Sigmoid colon (tissue), 7 donors: ENCODE measurements around the gene RNF224. TPM values are rescaled to one million over a fixed set of nuclear protein-coding genes. Genes with fewer than 3 reads are reported as not detected.

Experiments
- DNase-seq: peaks from one replicate; pipeline ENCODE4 v3.0.0-alpha.2; 2019
- H3K27ac ChIP-seq, 4 donors: fragments of 200-600 bp; sonication (generic); one replicate each; pipeline ENCODE4 v1.5.1; 2016 to 2019; ENCODE audit warnings: mild to moderate bottlenecking in 1 of 4
- H3K27me3 ChIP-seq, 3 donors: fragments of 200-600 bp; sonication (generic); one replicate each; pipeline ENCODE4 v1.5.1; 2019; ENCODE audit warnings: mild to moderate bottlenecking in 1 of 3
- H3K36me3 ChIP-seq, 4 donors: fragments of 200-600 bp; sonication (generic); one replicate each; pipeline ENCODE4 v1.5.1; 2016 to 2019
- H3K4me1 ChIP-seq, 4 donors: fragments of 200-600 bp; sonication (generic); one replicate each; pipeline ENCODE4 v1.5.1; 2017 to 2019
- H3K4me3 ChIP-seq, 4 donors: fragments of 200-600 bp; sonication (generic); one replicate each; pipeline ENCODE4 v1.5.1; 2017 to 2019; ENCODE audit warnings: mild to moderate bottlenecking in 2 of 4, moderate library complexity in 1 of 4
- H3K9me3 ChIP-seq, 4 donors: fragments of 200-600 bp in 3 of 4; sonication (generic) in 3 of 4; one replicate each; pipeline versions ENCODE4 v1.5.1 to v1.6.1; 2013 to 2019
- CTCF ChIP-seq, 4 experiments: fragments of 450-650 bp in 3 of 4; fragments of 200-600 bp in 1 of 4; IDR thresholded peaks; one replicate each; pipeline ENCODE4 v1.5.1; 2016 to 2019; ENCODE audit warnings: antibody characterized with exemption in 4 of 4, mild to moderate bottlenecking in 3 of 4, moderate library complexity in 2 of 4
- EP300 ChIP-seq, 4 donors: sonication (generic); formaldehyde crosslinking; IDR thresholded peaks; one replicate each; pipeline ENCODE4 v1.6.1; 2017; ENCODE audit warnings: antibody characterized with exemption in 4 of 4
- POLR2A ChIP-seq, 2 donors: fragments of 450-650 bp; IDR thresholded peaks; one replicate each; pipeline ENCODE4 v1.6.1; 2016; ENCODE audit warnings: antibody characterized with exemption in 2 of 2, mild to moderate bottlenecking in 2 of 2, moderate library complexity in 2 of 2
- POLR2AphosphoS5 ChIP-seq, 4 donors: sonication (generic); formaldehyde crosslinking; IDR thresholded peaks; one replicate each; pipeline ENCODE4 v1.6.1; 2017; ENCODE audit warnings: antibody characterized with exemption in 4 of 4
- WGBS, 2 donors: extraction: QIAGEN DNeasy Blood & Tissue Kit; methylation state at CpG; one replicate each; pipeline ENCODE4 v1.1.7; 2013; 5-methylcytosine and 5-hydroxymethylcytosine counted together
- intact Hi-C: fragments of 100-400 bp; cut with DNase I; formaldehyde crosslinking; loops from one replicate; pipeline ENCODE4 v1.15.1; 2023
- polyA plus RNA-seq, 3 donors: library from polyadenylated mRNA; stranded (reverse); fragments of 200-250 nt; gene quantifications; one replicate each; pipeline ENCODE4 v1.2.3, GENCODE V29; 2013
- total RNA-seq, 4 donors: library from RNA; depleted of rRNA; stranded (reverse); fragments of >200 nt; gene quantifications; one replicate each; pipeline ENCODE4 v1.1.0, GENCODE V29; 2016
- donor health status: healthy with polysubstance abuse.
- donor health status: Bipolar disorder and iron deficiency.
- donor health status: healthy.

RNF224 gene
- total and polyA plus RNA-seq, 7 donors = 0.04 TPM; not detected in 6

DNA sequence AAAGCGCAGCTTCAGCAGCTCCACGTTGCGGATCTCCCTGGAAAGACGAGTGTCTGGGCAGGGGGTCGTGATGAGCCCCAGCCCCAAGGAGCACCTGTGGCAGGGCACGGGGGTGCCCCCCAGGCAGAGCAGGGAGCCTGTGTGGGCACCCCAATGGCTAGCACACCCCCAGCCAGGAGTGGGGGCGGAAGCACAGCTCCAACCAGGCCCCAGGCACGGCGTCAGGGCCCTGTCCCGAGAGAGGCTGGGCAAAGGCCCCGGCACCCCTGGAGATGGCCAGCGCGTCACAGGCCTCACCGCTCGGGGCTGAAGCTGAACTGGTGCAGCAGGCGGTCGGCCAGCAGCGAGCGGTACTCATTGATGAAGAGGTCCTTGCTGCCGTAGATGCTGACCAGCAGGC lies 46.8 kb upstream of the RNF224 start:
- 95 to 96% methylated on average over 20 of the region's 20 CpGs for WGBS, 2 donors
- H3K27me3 ChIP-seq = no peaks in the 10 kb centered on the region
- H3K4me1 ChIP-seq = peaks cover 0 to 1% (median under 1%) of the 10 kb centered on the region in 4 donors
- no peaks in the 10 kb centered on the region for H3K9me3 ChIP-seq
- H3K36me3 ChIP-seq = peaks cover 50 to 84% (median 58%) of the 10 kb centered on the region in 4 donors
- H3K27ac ChIP-seq = no peak overlapping the region
- no peak for DNase-seq
- no peak overlapping the region for H3K4me3 ChIP-seq
- TF ChIP-seq POLR2A (IDR thresholded peaks at IDR 0.05) = no peak
- no peak for TF ChIP-seq EP300 (IDR thresholded peaks at IDR 0.05)
- no peak for TF ChIP-seq POLR2AphosphoS5 (IDR thresholded peaks at IDR 0.05)
- TF ChIP-seq CTCF (IDR thresholded peaks at IDR 0.05) = no peak
- intact Hi-C loops = no loop called here

DNA sequence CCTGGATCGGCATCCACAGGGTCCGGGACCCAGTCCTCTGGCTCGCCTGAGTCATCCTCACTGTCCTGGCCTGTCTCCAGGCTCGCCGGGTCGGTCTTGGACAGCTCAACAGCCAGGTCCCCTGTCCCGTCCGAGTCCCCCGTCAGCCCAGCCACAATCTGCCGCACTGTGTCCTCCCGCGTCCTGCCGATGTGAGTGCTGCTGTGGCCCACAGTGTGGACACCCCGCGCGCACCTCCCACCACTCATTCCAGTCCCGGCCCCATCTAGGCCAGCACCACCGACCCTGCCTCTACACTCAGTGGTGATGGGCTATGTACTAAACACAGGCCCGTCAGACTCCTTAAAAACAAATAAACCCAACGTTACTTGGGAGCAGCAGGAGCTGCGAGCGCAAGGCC lies 45.6 kb upstream of the RNF224 start:
- WGBS, 2 donors = 94 to 96% methylated on average over 22 of the region's 22 CpGs
- H3K4me1 ChIP-seq = peaks cover 0 to 13% (median 10%) of the 10 kb centered on the region in 4 donors
- intact Hi-C loops = no loop called here
- H3K4me3 ChIP-seq = no peak overlapping the region
- DNase-seq = no peak
- H3K27me3 ChIP-seq = no peaks in the 10 kb centered on the region
- TF ChIP-seq POLR2A (IDR thresholded peaks at IDR 0.05) (no peak), EP300 (IDR thresholded peaks at IDR 0.05) (no peak), CTCF (IDR thresholded peaks at IDR 0.05) (no peak), POLR2AphosphoS5 (IDR thresholded peaks at IDR 0.05) (no peak)
- peaks cover 52 to 93% (median 61%) of the 10 kb centered on the region in 4 donors for H3K36me3 ChIP-seq
- no peaks in the 10 kb centered on the region for H3K9me3 ChIP-seq
- H3K27ac ChIP-seq = no peak overlapping the region

DNA sequence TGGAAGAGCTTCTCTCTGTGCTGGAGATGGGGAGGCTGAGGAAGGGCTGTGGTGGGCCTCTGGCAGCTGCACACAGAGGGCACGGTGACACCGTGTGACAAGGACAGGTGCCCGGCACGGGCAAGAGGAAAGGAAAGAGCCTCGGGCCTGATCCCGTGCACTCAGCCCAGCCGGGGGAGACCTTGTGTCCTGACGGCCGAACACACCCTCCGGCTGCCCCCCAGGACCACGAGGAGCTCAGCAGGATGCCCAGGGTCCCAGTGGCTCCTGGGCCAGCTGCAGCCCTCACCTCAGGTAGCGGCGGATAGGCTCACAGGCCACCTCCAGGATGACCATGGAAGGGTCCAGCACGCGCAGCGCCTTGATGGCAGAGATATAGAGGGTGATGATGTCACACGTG lies 44.5 kb upstream of the RNF224 start:
- Histone ChIP-seq H3K4me3 (no peak overlapping the region), H3K9me3 (no peaks in the 10 kb centered on the region), H3K4me1 (peaks cover 0 to 25% (median 21%) of the 10 kb centered on the region in 4 donors), H3K27me3 (no peaks in the 10 kb centered on the region), H3K36me3 (peaks cover 52 to 91% (median 61%) of the 10 kb centered on the region in 4 donors), H3K27ac (no peak overlapping the region)
- TF ChIP-seq EP300 (IDR thresholded peaks at IDR 0.05) (no peak), POLR2AphosphoS5 (IDR thresholded peaks at IDR 0.05) (no peak), CTCF (IDR thresholded peaks at IDR 0.05) (no peak), POLR2A (IDR thresholded peaks at IDR 0.05) (no peak)
- intact Hi-C loops = no loop called here
- 90 to 95% methylated on average over 17 of the region's 17 CpGs for WGBS, 2 donors
- DNase-seq = no peak

GRCh38 chr9:137183980-137184595 lies 43.2 kb upstream of the RNF224 start:
- no peak for DNase-seq
- TF ChIP-seq CTCF (IDR thresholded peaks at IDR 0.05) (no peak), POLR2A (IDR thresholded peaks at IDR 0.05) (no peak), POLR2AphosphoS5 (IDR thresholded peaks at IDR 0.05) (no peak), EP300 (IDR thresholded peaks at IDR 0.05) (no peak)
- H3K27me3 ChIP-seq = no peaks in the 10 kb centered on the region
- peaks cover 0 to 27% (median 26%) of the 10 kb centered on the region in 4 donors for H3K4me1 ChIP-seq
- intact Hi-C loops = no loop called here
- WGBS, 2 donors = 95% methylated on average over 27 of the region's 27 CpGs
- H3K9me3 ChIP-seq = no peaks in the 10 kb centered on the region
- peaks cover 52 to 78% (median 57%) of the 10 kb centered on the region in 4 donors for H3K36me3 ChIP-seq
- H3K27ac ChIP-seq = no peak overlapping the region
- H3K4me3 ChIP-seq = no peak overlapping the region
